Esophagus muscularis mucosa (tissue), 4 donors: ENCODE measurements around the gene GZMH. TPM values are rescaled to one million over a fixed set of nuclear protein-coding genes. Genes with fewer than 3 reads are reported as not detected.
"Not testable (repeated sequence)": the region's sequence is repeated elsewhere in the genome, so short reads cannot be mapped to it uniquely, and the experiment has no call there.

Source experiments
- DNase-seq: peaks from one replicate; pipeline ENCODE4 v3.0.0-alpha.2; 2017; ENCODE audit errors: extremely low spot score
- H3K27ac ChIP-seq, 4 donors: fragments of 200-600 bp; sonication (generic); replicated peaks in 1 of 4; 1 replicate in 3 of 4; 2 replicates in 1 of 4; pipeline ENCODE4 v1.5.1; 2016 to 2019; ENCODE audit warnings: mild to moderate bottlenecking in 1 of 4
- H3K27me3 ChIP-seq, 4 donors: fragments of 200-600 bp; sonication (generic); one replicate each; pipeline versions ENCODE4 v1.5.1 to v1.6.0; 2016 to 2019
- H3K36me3 ChIP-seq, 4 donors: fragments of 200-600 bp; sonication (generic); one replicate each; pipeline ENCODE4 v1.5.1; 2016 to 2019
- H3K4me1 ChIP-seq, 4 donors: fragments of 200-600 bp; sonication (generic); one replicate each; pipeline ENCODE4 v1.5.1; 2016 to 2019
- H3K4me3 ChIP-seq, 4 donors: fragments of 200-600 bp; sonication (generic); 1 replicate in 2 of 4; 2 replicates in 2 of 4; pipeline ENCODE4 v1.5.1; 2016 to 2019; ENCODE audit warnings: mild to moderate bottlenecking in 4 of 4, moderate library complexity in 1 of 4
- H3K9me3 ChIP-seq, 4 donors: fragments of 200-600 bp; sonication (generic); 1 replicate in 3 of 4; 2 replicates in 1 of 4; pipeline ENCODE4 v1.5.1; 2016 to 2019
- EP300 ChIP-seq: sonication (generic); formaldehyde crosslinking; IDR thresholded peaks from one replicate; pipeline ENCODE4 v1.6.1; 2017; ENCODE audit warnings: antibody characterized with exemption
- POLR2A ChIP-seq: fragments of 450-650 bp; IDR thresholded peaks from one replicate; pipeline ENCODE4 v1.6.1; 2017; ENCODE audit warnings: antibody characterized with exemption, moderate library complexity, mild to moderate bottlenecking, low read depth
- POLR2AphosphoS5 ChIP-seq, 2 donors: sonication (generic); formaldehyde crosslinking; IDR thresholded peaks; one replicate each; pipeline ENCODE4 v1.6.1; 2017; ENCODE audit warnings: antibody characterized with exemption in 2 of 2
- WGBS: methylation state at CpG from one replicate; pipeline ENCODE4 v1.1.5; 2018; 5-methylcytosine and 5-hydroxymethylcytosine counted together
- intact Hi-C: fragments of 100-400 bp; cut with DNase I; formaldehyde crosslinking; loops from one replicate; pipeline ENCODE4 v1.15.1; 2023
- total RNA-seq, 4 donors: library from RNA; depleted of rRNA; stranded (reverse); fragments of >200 nt; gene quantifications; one replicate each; pipeline versions ENCODE4 v1.1.0 to v1.2.1, GENCODE V29; 2016
- TF ChIP-seq, protein P1 (sequence below), 3 experiments: fragments of 200-600 bp in 2 of 3; fragments of 450-650 bp in 1 of 3; sonication (generic) in 2 of 3; IDR thresholded peaks; one replicate each; pipeline ENCODE4 v1.5.1; 2017 to 2019; ENCODE audit warnings: antibody characterized with exemption in 3 of 3, mild to moderate bottlenecking in 2 of 3, moderate library complexity in 1 of 3

Gene GZMH, protein sequence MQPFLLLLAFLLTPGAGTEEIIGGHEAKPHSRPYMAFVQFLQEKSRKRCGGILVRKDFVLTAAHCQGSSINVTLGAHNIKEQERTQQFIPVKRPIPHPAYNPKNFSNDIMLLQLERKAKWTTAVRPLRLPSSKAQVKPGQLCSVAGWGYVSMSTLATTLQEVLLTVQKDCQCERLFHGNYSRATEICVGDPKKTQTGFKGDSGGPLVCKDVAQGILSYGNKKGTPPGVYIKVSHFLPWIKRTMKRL
- 1 to 10 TPM in 1 of 4 donors, under 1 TPM in 2, not detected in 1; 0.50 to 1.3 (median 0.97) TPM for total RNA-seq

DNA sequence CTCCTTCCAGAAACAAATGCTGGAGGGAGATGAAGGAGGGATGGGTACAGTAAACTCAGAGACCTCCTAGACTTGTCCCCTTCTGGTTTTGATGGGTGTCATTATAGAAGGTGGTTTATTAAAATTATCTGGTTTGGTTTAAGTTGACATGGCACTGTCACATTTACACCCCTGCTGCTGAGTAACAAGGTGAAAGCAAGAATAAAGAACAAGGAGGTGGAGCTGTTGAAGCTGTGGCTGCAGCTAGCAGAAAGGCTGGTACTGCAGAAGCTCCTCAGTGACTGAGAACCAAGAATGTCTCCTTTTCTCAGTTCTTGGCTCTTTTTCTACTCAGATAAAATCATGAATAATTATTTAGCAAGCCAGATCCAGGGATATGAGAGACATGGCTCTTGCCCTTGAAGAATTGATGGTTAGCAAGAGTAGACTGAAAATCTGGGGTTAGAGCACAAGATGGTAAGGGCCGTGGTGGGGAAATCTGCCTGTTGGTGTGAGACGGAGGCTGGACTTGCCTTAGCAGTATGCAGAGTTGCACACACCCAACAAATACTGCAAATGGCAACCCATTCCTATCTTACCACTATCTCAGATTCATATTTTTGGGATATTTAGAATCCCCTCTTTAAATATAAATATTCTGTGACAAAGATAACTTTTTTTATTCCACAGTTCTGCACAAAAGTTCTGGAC is at the start of gene GZMH:
GZMH (minus strand) TSS at position 31 of the 690 bp plus-strand sequence. CDS start 72 bp downstream, outside the sequence.
- no peaks in the 10 kb centered on the region for H3K27me3 ChIP-seq
- TF ChIP-seq, protein P1, sequence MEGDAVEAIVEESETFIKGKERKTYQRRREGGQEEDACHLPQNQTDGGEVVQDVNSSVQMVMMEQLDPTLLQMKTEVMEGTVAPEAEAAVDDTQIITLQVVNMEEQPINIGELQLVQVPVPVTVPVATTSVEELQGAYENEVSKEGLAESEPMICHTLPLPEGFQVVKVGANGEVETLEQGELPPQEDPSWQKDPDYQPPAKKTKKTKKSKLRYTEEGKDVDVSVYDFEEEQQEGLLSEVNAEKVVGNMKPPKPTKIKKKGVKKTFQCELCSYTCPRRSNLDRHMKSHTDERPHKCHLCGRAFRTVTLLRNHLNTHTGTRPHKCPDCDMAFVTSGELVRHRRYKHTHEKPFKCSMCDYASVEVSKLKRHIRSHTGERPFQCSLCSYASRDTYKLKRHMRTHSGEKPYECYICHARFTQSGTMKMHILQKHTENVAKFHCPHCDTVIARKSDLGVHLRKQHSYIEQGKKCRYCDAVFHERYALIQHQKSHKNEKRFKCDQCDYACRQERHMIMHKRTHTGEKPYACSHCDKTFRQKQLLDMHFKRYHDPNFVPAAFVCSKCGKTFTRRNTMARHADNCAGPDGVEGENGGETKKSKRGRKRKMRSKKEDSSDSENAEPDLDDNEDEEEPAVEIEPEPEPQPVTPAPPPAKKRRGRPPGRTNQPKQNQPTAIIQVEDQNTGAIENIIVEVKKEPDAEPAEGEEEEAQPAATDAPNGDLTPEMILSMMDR (IDR thresholded peaks at IDR 0.05) = no peak
- no peak for TF ChIP-seq POLR2A
- no peak for TF ChIP-seq POLR2AphosphoS5 (IDR thresholded peaks at IDR 0.05)
- no peak for TF ChIP-seq EP300
- no peaks in the 10 kb centered on the region for H3K9me3 ChIP-seq
- DNase-seq = no peak
- H3K27ac ChIP-seq = no peak within 1 kb of the TSS
- intact Hi-C loops = no loop called here
- WGBS = 80% methylated on average over 2 of the region's 2 CpGs
- H3K4me3 ChIP-seq = no peak within 1 kb of the TSS
- no peaks in the 10 kb centered on the region for H3K4me1 ChIP-seq
- H3K36me3 ChIP-seq = no peaks in the 10 kb centered on the region

DNA sequence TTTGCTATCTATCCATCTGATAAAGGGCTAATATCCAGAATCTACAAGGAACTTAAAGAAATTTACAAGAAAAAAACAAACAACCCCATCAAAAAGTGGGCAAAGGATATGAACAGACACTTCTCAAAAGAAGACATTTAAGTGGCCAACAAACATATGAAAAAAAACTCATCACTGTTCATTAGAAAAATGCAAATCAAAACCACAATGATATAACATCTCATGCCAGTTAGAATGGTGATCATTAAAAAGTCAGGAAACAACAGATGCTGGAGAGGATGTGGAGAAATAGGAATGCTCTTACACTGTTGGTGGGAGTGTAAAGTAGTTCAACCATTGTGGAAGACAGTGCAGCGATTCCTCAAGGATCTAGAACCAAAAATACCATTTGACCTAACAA is 38.9 kb upstream of the GZMH start:
- H3K4me3 ChIP-seq, H3K27me3 ChIP-seq, DNase-seq, H3K36me3 ChIP-seq, intact Hi-C loops, H3K27ac ChIP-seq, H3K4me1 ChIP-seq: not testable (repeated sequence)
- 62% methylated on average over 1 of the region's 1 CpG for WGBS
- peaks cover 0 to 11% (median 7%) of the 10 kb centered on the region in 4 donors for H3K9me3 ChIP-seq

DNA sequence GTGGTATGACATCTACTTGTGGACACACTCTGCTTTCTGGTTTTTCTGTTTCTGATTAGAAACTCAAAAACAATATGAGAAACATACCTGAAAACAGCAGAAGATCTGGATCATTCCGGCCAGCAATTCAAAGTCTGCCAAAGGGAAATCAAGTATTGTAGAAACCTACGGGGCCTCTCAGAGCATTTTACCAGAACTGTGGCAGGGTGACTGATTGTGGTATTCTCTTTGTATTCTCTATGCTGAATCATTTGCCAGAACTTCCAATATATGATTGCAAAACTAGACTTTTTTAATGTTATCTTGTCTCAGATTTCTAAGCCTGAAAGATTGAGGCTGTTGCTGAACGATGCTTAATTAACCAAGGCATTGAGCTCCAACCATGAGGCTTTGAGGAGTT is 30.4 kb upstream of the GZMH start:
- Histone ChIP-seq H3K4me1 (no peaks in the 10 kb centered on the region), H3K9me3 (no peaks in the 10 kb centered on the region), H3K27me3 (peaks cover 0 to 6% (median 0%) of the 10 kb centered on the region in 4 donors), H3K4me3 (no peak overlapping the region), H3K36me3 (no peaks in the 10 kb centered on the region), H3K27ac (no peak overlapping the region)
- WGBS = 66% methylated on average over 3 of the region's 3 CpGs
- TF ChIP-seq POLR2AphosphoS5 (IDR thresholded peaks at IDR 0.05) (no peak), EP300 (no peak), POLR2A (no peak)
- TF ChIP-seq, protein P1 (IDR thresholded peaks at IDR 0.05) = no peak
- intact Hi-C loops = no loop called here
- DNase-seq = no peak

DNA sequence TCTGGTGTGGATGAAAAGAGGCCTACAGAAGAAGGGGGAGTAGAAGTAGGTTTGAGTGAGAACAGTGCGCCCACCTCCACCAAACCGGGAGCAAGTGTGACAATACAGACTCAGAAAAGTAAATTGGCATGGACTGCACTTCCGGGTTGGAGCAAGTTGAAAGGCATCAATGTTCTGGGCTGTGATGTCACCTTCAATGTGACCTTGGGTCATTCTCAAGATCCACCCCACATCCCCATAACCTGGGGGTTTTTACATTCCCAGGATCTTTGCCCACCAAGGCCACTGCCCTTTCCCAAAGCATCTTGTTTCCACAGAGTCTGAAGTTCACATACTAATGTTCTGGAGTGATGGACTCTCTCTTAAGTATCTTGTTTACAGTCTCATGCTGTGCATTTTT is 29.8 kb upstream of the GZMH start:
- intact Hi-C loops = no loop called here
- 80% methylated on average over 3 of the region's 3 CpGs for WGBS
- Histone ChIP-seq H3K27ac (no peak overlapping the region), H3K36me3 (no peaks in the 10 kb centered on the region), H3K27me3 (peaks cover 0 to 6% (median 0%) of the 10 kb centered on the region in 4 donors), H3K4me1 (no peaks in the 10 kb centered on the region), H3K4me3 (no peak overlapping the region), H3K9me3 (no peaks in the 10 kb centered on the region)
- DNase-seq = no peak
- TF ChIP-seq POLR2AphosphoS5 (IDR thresholded peaks at IDR 0.05) (no peak), POLR2A (no peak), EP300 (no peak)
- TF ChIP-seq, protein P1 (IDR thresholded peaks at IDR 0.05) = no peak

DNA sequence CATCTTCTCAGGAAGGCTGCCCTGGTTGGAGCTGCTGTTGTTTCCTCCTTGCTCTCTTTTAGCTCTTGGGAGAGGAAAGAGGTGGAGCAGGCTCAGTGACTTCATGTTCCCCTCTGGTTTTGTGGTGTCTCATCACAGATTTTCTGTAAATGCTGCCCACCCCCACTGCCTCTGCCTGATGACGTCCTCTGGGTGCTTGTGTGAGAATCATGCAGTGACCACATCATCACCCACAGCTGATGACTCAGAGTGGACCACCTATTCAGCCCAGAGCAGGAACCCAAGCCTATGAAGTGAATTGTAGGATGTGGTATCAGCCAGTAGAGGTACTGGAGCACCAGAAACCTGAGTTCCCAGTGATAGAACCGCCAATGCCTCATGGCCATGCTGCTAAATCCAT is 24.7 kb upstream of the GZMH start, which contains the start of gene GZMB:
GZMB (minus strand) TSS at position 33 of the 400 bp plus-strand sequence; CDS start at position 3, 30 bp downstream.
- TF ChIP-seq, protein P1 (IDR thresholded peaks at IDR 0.05) = no peak
- Histone ChIP-seq H3K27ac (no peak within 1 kb of the TSS), H3K9me3 (no peaks in the 10 kb centered on the region), H3K36me3 (no peaks in the 10 kb centered on the region), H3K27me3 (no peaks in the 10 kb centered on the region), H3K4me1 (no peaks in the 10 kb centered on the region), H3K4me3 (no peak within 1 kb of the TSS)
- no peak for DNase-seq
- intact Hi-C loops = no loop called here
- 63% methylated on average over 2 of the region's 2 CpGs for WGBS
